ENCODE measurements around the gene PRAMEF1.

The PRAMEF1 gene

DNA sequence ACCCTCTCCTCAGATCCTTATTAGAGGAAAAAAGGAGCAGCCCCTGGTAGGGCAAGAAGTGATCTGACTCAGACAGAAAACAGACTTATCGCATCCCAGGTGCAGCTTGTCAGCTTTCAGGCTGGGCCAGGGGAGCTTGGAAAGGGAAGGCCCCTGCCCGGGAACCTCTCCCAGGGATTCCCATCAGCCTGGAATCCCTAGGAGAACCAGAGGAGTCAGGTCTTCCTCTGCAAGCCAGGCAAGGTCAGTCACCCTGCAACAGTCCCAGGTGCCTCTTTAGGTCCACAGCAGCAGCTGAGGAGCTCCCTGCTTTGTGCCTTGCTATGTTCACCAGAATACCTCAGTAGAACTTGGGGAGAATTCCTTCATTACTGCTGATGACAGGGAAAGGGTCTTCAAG lies 20.6 kb upstream of the PRAMEF1 start (continued):
- no peak for TF ChIP-seq SCRT1 (tag by site-specific recombination; IDR thresholded peaks at IDR 0.05; ENCODE audit: borderline replicate concordance)

DNA sequence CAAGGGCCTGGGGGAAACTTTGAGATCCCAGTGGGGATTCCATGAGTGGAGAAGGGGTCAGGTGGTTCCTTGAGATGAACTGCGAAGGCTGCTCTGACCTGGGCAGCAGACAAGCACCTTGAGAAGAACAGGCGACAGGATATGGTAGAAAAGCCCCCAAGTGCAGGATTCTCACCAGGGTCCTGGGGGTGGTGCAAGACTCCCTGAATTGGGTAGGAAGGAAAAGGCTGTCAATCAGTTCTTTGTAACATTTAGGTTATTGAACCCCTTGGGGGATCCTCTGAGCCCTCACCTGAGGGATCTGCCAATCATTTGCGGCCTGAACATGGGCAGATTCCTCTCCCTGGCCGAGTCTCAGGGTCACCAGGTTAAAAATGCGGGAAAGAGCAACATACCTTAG lies 20.0 kb upstream of the PRAMEF1 start:
- no peaks in the 10 kb centered on the region for H3K4me1 ChIP-seq (ENCODE audit: control insufficient read depth, insufficient read depth, low read length)
- TF ChIP-seq, protein P1, sequence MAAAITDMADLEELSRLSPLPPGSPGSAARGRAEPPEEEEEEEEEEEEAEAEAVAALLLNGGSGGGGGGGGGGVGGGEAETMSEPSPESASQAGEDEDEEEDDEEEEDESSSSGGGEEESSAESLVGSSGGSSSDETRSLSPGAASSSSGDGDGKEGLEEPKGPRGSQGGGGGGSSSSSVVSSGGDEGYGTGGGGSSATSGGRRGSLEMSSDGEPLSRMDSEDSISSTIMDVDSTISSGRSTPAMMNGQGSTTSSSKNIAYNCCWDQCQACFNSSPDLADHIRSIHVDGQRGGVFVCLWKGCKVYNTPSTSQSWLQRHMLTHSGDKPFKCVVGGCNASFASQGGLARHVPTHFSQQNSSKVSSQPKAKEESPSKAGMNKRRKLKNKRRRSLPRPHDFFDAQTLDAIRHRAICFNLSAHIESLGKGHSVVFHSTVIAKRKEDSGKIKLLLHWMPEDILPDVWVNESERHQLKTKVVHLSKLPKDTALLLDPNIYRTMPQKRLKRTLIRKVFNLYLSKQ (tag by site-specific recombination; IDR thresholded peaks at IDR 0.05; ENCODE audit: borderline replicate concordance): no peak
- TF ChIP-seq GLIS2 (tag by site-specific recombination; IDR thresholded peaks at IDR 0.05) (no peak), KLF10 (tag by site-specific recombination; IDR thresholded peaks at IDR 0.05) (no peak)

DNA sequence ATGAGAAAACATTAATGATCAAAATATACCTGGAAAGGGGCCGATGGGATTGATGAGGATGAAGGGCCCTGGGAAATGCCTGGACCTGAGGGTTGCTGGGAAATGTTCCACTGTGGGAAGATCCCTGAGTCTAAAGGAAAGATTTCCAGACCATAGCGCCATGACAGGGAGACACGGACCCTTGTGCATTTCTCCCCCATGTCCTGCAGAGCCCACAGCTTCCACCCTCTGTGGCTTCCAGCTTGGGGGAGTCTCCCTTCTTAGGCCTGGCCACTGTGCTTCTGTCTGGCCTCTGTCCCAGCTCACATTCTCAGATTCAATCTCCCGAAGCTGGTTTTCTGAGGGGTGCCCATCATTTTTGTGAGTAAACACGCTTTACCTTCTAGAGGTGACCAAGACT lies 18.7 kb upstream of the PRAMEF1 start:
- POLR2A ChIA-PET: no interaction called here
- CTCF ChIA-PET: no interaction called here
- no peak overlapping the region for H3K4me3 ChIP-seq (ENCODE audit: low read depth, low read length)
- no peaks in the 10 kb centered on the region for H3K4me1 ChIP-seq (ENCODE audit: control insufficient read depth, insufficient read depth, low read length)
- H3K36me3 ChIP-seq (ENCODE audit: control insufficient read depth in 2 of 2, insufficient read depth in 1 of 2, low read length in 2 of 2): no peaks in the 10 kb centered on the region
- no peaks in the 10 kb centered on the region for H3K9me3 ChIP-seq (ENCODE audit: control insufficient read depth, insufficient read depth, low read depth, low read length)
- H3K27ac ChIP-seq (ENCODE audit: extremely low read depth, low read depth, low read length): no peak overlapping the region
- TF ChIP-seq KLF8 (tag by site-specific recombination; IDR thresholded peaks at IDR 0.05): no peak
- no peak for TF ChIP-seq ZNF146 (tag by site-specific recombination; IDR thresholded peaks at IDR 0.05)
- TF ChIP-seq ZNF510 (tag by site-specific recombination; IDR thresholded peaks at IDR 0.05; ENCODE audit: insufficient replicate concordance): no peak
- no peak for TF ChIP-seq GLI4 (tag by site-specific recombination; IDR thresholded peaks at IDR 0.05)
- no peak for TF ChIP-seq ZNF335 (tag by site-specific recombination; conservative IDR thresholded peaks at IDR 0.05)
- TF ChIP-seq, protein P2, sequence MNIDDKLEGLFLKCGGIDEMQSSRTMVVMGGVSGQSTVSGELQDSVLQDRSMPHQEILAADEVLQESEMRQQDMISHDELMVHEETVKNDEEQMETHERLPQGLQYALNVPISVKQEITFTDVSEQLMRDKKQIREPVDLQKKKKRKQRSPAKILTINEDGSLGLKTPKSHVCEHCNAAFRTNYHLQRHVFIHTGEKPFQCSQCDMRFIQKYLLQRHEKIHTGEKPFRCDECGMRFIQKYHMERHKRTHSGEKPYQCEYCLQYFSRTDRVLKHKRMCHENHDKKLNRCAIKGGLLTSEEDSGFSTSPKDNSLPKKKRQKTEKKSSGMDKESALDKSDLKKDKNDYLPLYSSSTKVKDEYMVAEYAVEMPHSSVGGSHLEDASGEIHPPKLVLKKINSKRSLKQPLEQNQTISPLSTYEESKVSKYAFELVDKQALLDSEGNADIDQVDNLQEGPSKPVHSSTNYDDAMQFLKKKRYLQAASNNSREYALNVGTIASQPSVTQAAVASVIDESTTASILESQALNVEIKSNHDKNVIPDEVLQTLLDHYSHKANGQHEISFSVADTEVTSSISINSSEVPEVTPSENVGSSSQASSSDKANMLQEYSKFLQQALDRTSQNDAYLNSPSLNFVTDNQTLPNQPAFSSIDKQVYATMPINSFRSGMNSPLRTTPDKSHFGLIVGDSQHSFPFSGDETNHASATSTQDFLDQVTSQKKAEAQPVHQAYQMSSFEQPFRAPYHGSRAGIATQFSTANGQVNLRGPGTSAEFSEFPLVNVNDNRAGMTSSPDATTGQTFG (tag by site-specific recombination; IDR thresholded peaks at IDR 0.05; ENCODE audit: borderline replicate concordance): no peak
- no peak for TF ChIP-seq ZNF792 (tag by site-specific recombination; IDR thresholded peaks at IDR 0.05)
- no peak for TF ChIP-seq ZNF354C (tag by site-specific recombination; IDR thresholded peaks at IDR 0.05; ENCODE audit: borderline replicate concordance, low read depth)
- TF ChIP-seq YY2 (tag by site-specific recombination; IDR thresholded peaks at IDR 0.05): no peak
- TF ChIP-seq, protein P3, sequence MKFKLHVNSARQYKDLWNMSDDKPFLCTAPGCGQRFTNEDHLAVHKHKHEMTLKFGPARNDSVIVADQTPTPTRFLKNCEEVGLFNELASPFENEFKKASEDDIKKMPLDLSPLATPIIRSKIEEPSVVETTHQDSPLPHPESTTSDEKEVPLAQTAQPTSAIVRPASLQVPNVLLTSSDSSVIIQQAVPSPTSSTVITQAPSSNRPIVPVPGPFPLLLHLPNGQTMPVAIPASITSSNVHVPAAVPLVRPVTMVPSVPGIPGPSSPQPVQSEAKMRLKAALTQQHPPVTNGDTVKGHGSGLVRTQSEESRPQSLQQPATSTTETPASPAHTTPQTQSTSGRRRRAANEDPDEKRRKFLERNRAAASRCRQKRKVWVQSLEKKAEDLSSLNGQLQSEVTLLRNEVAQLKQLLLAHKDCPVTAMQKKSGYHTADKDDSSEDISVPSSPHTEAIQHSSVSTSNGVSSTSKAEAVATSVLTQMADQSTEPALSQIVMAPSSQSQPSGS (tag by site-specific recombination; IDR thresholded peaks at IDR 0.05; ENCODE audit: low read depth): no peak
- TF ChIP-seq, protein P4, sequence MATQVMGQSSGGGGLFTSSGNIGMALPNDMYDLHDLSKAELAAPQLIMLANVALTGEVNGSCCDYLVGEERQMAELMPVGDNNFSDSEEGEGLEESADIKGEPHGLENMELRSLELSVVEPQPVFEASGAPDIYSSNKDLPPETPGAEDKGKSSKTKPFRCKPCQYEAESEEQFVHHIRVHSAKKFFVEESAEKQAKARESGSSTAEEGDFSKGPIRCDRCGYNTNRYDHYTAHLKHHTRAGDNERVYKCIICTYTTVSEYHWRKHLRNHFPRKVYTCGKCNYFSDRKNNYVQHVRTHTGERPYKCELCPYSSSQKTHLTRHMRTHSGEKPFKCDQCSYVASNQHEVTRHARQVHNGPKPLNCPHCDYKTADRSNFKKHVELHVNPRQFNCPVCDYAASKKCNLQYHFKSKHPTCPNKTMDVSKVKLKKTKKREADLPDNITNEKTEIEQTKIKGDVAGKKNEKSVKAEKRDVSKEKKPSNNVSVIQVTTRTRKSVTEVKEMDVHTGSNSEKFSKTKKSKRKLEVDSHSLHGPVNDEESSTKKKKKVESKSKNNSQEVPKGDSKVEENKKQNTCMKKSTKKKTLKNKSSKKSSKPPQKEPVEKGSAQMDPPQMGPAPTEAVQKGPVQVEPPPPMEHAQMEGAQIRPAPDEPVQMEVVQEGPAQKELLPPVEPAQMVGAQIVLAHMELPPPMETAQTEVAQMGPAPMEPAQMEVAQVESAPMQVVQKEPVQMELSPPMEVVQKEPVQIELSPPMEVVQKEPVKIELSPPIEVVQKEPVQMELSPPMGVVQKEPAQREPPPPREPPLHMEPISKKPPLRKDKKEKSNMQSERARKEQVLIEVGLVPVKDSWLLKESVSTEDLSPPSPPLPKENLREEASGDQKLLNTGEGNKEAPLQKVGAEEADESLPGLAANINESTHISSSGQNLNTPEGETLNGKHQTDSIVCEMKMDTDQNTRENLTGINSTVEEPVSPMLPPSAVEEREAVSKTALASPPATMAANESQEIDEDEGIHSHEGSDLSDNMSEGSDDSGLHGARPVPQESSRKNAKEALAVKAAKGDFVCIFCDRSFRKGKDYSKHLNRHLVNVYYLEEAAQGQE (tag by site-specific recombination; IDR thresholded peaks at IDR 0.05): no peak
- TF ChIP-seq, protein P5, sequence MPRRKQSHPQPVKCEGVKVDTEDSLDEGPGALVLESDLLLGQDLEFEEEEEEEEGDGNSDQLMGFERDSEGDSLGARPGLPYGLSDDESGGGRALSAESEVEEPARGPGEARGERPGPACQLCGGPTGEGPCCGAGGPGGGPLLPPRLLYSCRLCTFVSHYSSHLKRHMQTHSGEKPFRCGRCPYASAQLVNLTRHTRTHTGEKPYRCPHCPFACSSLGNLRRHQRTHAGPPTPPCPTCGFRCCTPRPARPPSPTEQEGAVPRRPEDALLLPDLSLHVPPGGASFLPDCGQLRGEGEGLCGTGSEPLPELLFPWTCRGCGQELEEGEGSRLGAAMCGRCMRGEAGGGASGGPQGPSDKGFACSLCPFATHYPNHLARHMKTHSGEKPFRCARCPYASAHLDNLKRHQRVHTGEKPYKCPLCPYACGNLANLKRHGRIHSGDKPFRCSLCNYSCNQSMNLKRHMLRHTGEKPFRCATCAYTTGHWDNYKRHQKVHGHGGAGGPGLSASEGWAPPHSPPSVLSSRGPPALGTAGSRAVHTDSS (tag by site-specific recombination; IDR thresholded peaks at IDR 0.05): no peak
- TF ChIP-seq, protein P6, sequence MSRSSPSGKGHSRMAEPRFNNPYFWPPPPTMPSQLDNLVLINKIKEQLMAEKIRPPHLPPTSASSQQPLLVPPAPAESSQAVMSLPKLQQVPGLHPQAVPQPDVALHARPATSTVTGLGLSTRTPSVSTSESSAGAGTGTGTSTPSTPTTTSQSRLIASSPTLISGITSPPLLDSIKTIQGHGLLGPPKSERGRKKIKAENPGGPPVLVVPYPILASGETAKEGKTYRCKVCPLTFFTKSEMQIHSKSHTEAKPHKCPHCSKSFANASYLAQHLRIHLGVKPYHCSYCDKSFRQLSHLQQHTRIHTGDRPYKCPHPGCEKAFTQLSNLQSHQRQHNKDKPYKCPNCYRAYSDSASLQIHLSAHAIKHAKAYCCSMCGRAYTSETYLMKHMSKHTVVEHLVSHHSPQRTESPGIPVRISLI (tag by site-specific recombination; IDR thresholded peaks at IDR 0.05): no peak
- TF ChIP-seq, protein P1 (tag by site-specific recombination; IDR thresholded peaks at IDR 0.05; ENCODE audit: borderline replicate concordance): no peak
- TF ChIP-seq ZNF514 (tag by site-specific recombination; IDR thresholded peaks at IDR 0.05): no peak

More for the DNA sequence above, 20.0 kb upstream of the PRAMEF1 start:
- POLR2A ChIA-PET: no interaction called here
- H3K9me3 ChIP-seq (ENCODE audit: control insufficient read depth, insufficient read depth, low read depth, low read length): no peaks in the 10 kb centered on the region
- H3K4me3 ChIP-seq (ENCODE audit: low read depth, low read length): no peak overlapping the region
- no peak overlapping the region for H3K27ac ChIP-seq (ENCODE audit: extremely low read depth, low read depth, low read length)
- H3K36me3 ChIP-seq (ENCODE audit: control insufficient read depth in 2 of 2, insufficient read depth in 1 of 2, low read length in 2 of 2): no peaks in the 10 kb centered on the region
- CTCF ChIA-PET: no interaction called here
